CD14-positive monocyte (primary cell): ENCODE results near the gene NEU1. TPM values are rescaled to one million over a fixed set of nuclear protein-coding genes. Genes with fewer than 3 reads are reported as not detected.

ENCODE experiments used
- DNase-seq, 3 donors: peaks; one replicate each; pipeline ENCODE4 v3.0.0-alpha.2; 2011 to 2022
- H2AFZ ChIP-seq: 2 replicates; pipeline ENCODE4 v1.6.0; 2012; ENCODE audit warnings: mild to moderate bottlenecking, low read depth, low read length, inconsistent platforms; ENCODE audit not compliant: insufficient read depth, poor library complexity, severe bottlenecking
- H3K27ac ChIP-seq, 2 donors: 1 replicate in 1 of 2; 2 replicates in 1 of 2; pipeline ENCODE4 v1.5.1; 2012 to 2013; ENCODE audit warnings: low read length in 2 of 2, control low read depth in 1 of 2, inconsistent platforms in 1 of 2, low read depth in 1 of 2, mild to moderate bottlenecking in 1 of 2
- H3K27me3 ChIP-seq, 2 donors: one replicate each; pipeline versions ENCODE4 v1.6.0 to v1.6.1; 2011 to 2013; ENCODE audit warnings: low read length in 2 of 2; ENCODE audit not compliant: control insufficient read depth in 2 of 2, insufficient read depth in 2 of 2
- H3K36me3 ChIP-seq, 2 donors: replicated peaks in 1 of 2; 1 replicate in 1 of 2; 2 replicates in 1 of 2; pipeline versions ENCODE4 v1.5.1 to v1.6.1; 2012 to 2013; ENCODE audit warnings: low read length in 2 of 2, control low read depth in 1 of 2, inconsistent platforms in 1 of 2, mild to moderate bottlenecking in 1 of 2; ENCODE audit not compliant: insufficient read depth in 2 of 2, control insufficient read depth in 1 of 2
- H3K4me1 ChIP-seq, 2 donors: 1 replicate in 1 of 2; 2 replicates in 1 of 2; pipeline versions ENCODE4 v1.5.1 to v1.6.1; 2012 to 2013; ENCODE audit warnings: low read length in 2 of 2, control low read depth in 1 of 2, inconsistent platforms in 1 of 2, mild to moderate bottlenecking in 1 of 2, moderate library complexity in 1 of 2; ENCODE audit not compliant: insufficient read depth in 2 of 2, control insufficient read depth in 1 of 2
- H3K4me2 ChIP-seq: replicated peaks from 2 replicates; pipeline ENCODE3; 2012; ENCODE audit warnings: low read length, moderate library complexity, mild to moderate bottlenecking; ENCODE audit not compliant: poor library complexity, severe bottlenecking; ENCODE audit errors: extremely low read depth
- H3K4me3 ChIP-seq, 3 experiments: fragments of 200-600 bp in 1 of 3; sonication (generic) in 1 of 3; replicated peaks in 1 of 3; 1 replicate in 2 of 3; 2 replicates in 1 of 3; pipeline ENCODE4 v1.5.1; 2011 to 2013; ENCODE audit warnings: low read length in 3 of 3, mild to moderate bottlenecking in 3 of 3, control low read depth in 2 of 3, low read depth in 2 of 3, inconsistent platforms in 1 of 3, moderate library complexity in 1 of 3
- H3K79me2 ChIP-seq: 2 replicates; pipeline ENCODE4 v1.6.0; 2012; ENCODE audit warnings: mild to moderate bottlenecking, control low read depth, inconsistent platforms, low read length, moderate library complexity; ENCODE audit not compliant: insufficient read depth
- H3K9ac ChIP-seq: 2 replicates; pipeline ENCODE4 v1.6.0; 2017; ENCODE audit warnings: low read length, mild to moderate bottlenecking; ENCODE audit not compliant: insufficient read depth, poor library complexity, severe bottlenecking
- H3K9me3 ChIP-seq, 2 donors: replicated peaks in 1 of 2; 1 replicate in 1 of 2; 2 replicates in 1 of 2; pipeline versions ENCODE4 v1.5.1 to v1.6.1; 2012 to 2013; ENCODE audit warnings: low read length in 2 of 2, control low read depth in 1 of 2; ENCODE audit not compliant: control insufficient read depth in 1 of 2, insufficient read depth in 1 of 2
- H4K20me1 ChIP-seq: 2 replicates; pipeline ENCODE4 v1.6.0; 2012; ENCODE audit warnings: mild to moderate bottlenecking, low read length, control low read depth, moderate library complexity; ENCODE audit not compliant: insufficient read depth
- H3K27ac Mint-ChIP-seq, 7 donors: one replicate each; pipeline ENCODE4 v1.8.0; 2020; ENCODE audit warnings: mild to moderate bottlenecking in 7 of 7, mixed read lengths in 7 of 7, moderate library complexity in 6 of 7, inconsistent platforms in 2 of 7
- H3K27me3 Mint-ChIP-seq, 3 donors: one replicate each; pipeline ENCODE4 v1.8.0; 2021 to 2022; ENCODE audit warnings: low read depth in 3 of 3, mild to moderate bottlenecking in 3 of 3, mixed read lengths in 3 of 3, moderate library complexity in 3 of 3, inconsistent platforms in 1 of 3
- H3K36me3 Mint-ChIP-seq, 2 donors: one replicate each; pipeline ENCODE4 v1.8.0; 2020; ENCODE audit warnings: mixed read lengths in 2 of 2, inconsistent platforms in 1 of 2, mild to moderate bottlenecking in 1 of 2
- H3K4me1 Mint-ChIP-seq: one replicate; pipeline ENCODE4 v1.8.0; 2020; ENCODE audit warnings: mild to moderate bottlenecking, mixed read lengths
- H3K4me3 Mint-ChIP-seq, 2 donors: one replicate each; pipeline ENCODE4 v1.8.0; 2020; ENCODE audit warnings: mild to moderate bottlenecking in 2 of 2, mixed read lengths in 2 of 2, moderate library complexity in 1 of 2
- H3K9me3 Mint-ChIP-seq, 7 donors: one replicate each; pipeline ENCODE4 v1.8.0; 2020 to 2022; ENCODE audit warnings: mixed read lengths in 7 of 7, mild to moderate bottlenecking in 6 of 7, moderate library complexity in 6 of 7, inconsistent platforms in 2 of 7
- WGBS: methylation state at CpG from one replicate; pipeline ENCODE4 v1.1.5; 2013; ENCODE audit warnings: missing lambda C conversion rate; ENCODE audit not compliant: insufficient coverage; 5-methylcytosine and 5-hydroxymethylcytosine counted together
- intact Hi-C, 2 donors: fragments of 100-400 bp; cut with micrococcal nuclease; formaldehyde crosslinking; loops; one replicate each; pipeline versions ENCODE4 v1.15.0 to v1.15.1; 2023
- polyA minus RNA-seq: library from RNA; depleted of rRNA, polyadenylated mRNA; stranded (reverse); fragments of >200 nt; gene quantifications from 2 replicates; pipeline ENCODE4 v1.2.3, GENCODE V29; 2012
- polyA plus RNA-seq, 3 donors: library from polyadenylated mRNA; depleted of rRNA in 1 of 3; unstranded in 2 of 3; stranded (reverse) in 1 of 3; fragments of 300-500 nt in 2 of 3; fragments of >200 nt in 1 of 3; fragmentation: Illumina TruSeq in 2 of 3; gene quantifications; 1 replicate in 2 of 3; 2 replicates in 1 of 3; pipeline ENCODE4 v1.2.3, GENCODE V29; 2012 to 2021
- total RNA-seq, 12 experiments: library from RNA in 1 of 12; stranded (reverse) in 1 of 12; fragments of 120-200 nt in 1 of 12; gene quantifications; one replicate each; pipeline ENCODE4 v1.2.4 and lab custom pipeline; 2013 to 2026; ENCODE audit warnings: mixed read lengths in 6 of 12, inconsistent platforms in 1 of 12
- TF ChIP-seq, protein P1 (sequence below): fragments of 200-600 bp; IDR thresholded peaks from one replicate; pipeline ENCODE4 v1.8.0; 2022; ENCODE audit warnings: antibody characterized with exemption, mild to moderate bottlenecking

NEU1 gene
- total RNA-seq (2013), result 65.2 TPM
- polyA plus RNA-seq (10 to 100 TPM; 70.2 to 89.5 (median 81.8) TPM), polyA minus RNA-seq (42.9 and 60.6 TPM in 2 replicates), total RNA-seq (lab: John Stamatoyannopoulos, UW) (57.2 to 258 (median 123) reads per million in 11 experiments)

- H3K27me3 ChIP-seq, result no peaks in the 10 kb centered on the region
- DNase-seq, result peak; percentile 100
- H3K9me3 Mint-ChIP-seq, result peaks cover 0 to 2% (median 0%) of the 10 kb centered on the region in 7 donors
- H3K27me3 Mint-ChIP-seq, result peaks cover 0 to 2% (median 2%) of the 10 kb centered on the region in 3 donors
- peak within 1 kb of the TSS; percentile 94 to 98 for H3K4me3 Mint-ChIP-seq
- H3K4me3 ChIP-seq, result peak within 1 kb of the TSS; percentile 69 to 97 (median 85)
- peak within 1 kb of the TSS; percentile 84 for H3K4me2 ChIP-seq
- TF ChIP-seq, protein P1, sequence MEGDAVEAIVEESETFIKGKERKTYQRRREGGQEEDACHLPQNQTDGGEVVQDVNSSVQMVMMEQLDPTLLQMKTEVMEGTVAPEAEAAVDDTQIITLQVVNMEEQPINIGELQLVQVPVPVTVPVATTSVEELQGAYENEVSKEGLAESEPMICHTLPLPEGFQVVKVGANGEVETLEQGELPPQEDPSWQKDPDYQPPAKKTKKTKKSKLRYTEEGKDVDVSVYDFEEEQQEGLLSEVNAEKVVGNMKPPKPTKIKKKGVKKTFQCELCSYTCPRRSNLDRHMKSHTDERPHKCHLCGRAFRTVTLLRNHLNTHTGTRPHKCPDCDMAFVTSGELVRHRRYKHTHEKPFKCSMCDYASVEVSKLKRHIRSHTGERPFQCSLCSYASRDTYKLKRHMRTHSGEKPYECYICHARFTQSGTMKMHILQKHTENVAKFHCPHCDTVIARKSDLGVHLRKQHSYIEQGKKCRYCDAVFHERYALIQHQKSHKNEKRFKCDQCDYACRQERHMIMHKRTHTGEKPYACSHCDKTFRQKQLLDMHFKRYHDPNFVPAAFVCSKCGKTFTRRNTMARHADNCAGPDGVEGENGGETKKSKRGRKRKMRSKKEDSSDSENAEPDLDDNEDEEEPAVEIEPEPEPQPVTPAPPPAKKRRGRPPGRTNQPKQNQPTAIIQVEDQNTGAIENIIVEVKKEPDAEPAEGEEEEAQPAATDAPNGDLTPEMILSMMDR, result no peak
- H3K9ac ChIP-seq, result peak within 1 kb of the TSS; percentile 83
- peak within 1 kb of the TSS; percentile 93 to 98 (median 96) for H3K27ac Mint-ChIP-seq
- no peaks in the 10 kb centered on the region for H3K9me3 ChIP-seq
- intact Hi-C loops, result loop anchor here (2.0 to 10.0 kb wide), 3 partner anchors 26 to 318 kb away; partner anchors contain the start of genes ATP6V1G2 (in 1 of the 2), DDX39B (in 1 of the 2), EHMT2 (in 1 of the 2) and NFKBIL1 (in 1 of the 2)
- peak within 1 kb of the TSS; percentile 83 for H2AFZ ChIP-seq
- peaks cover 23% of the 10 kb centered on the region for H3K4me1 Mint-ChIP-seq
- peaks cover 30 to 37% of the 10 kb centered on the region in 2 donors for H3K36me3 ChIP-seq
- WGBS, result under 1% methylated on average over 55 of the region's 64 CpGs
- peaks cover 27 to 39% of the 10 kb centered on the region in 2 donors for H3K36me3 Mint-ChIP-seq
- peak within 1 kb of the TSS; percentile 72 to 89 for H3K27ac ChIP-seq
- peaks cover 22 to 28% of the 10 kb centered on the region in 2 donors for H3K4me1 ChIP-seq
- peaks cover 16% of the 10 kb centered on the region for H3K79me2 ChIP-seq
- peaks cover 6% of the 10 kb centered on the region for H4K20me1 ChIP-seq
Observed at GRCh38 chr6:31862344-31863235, at the start of gene NEU1. Gene NEU1, minus strand, starts transcription at chr6:31862821. Its CDS starts 45 bp downstream, at chr6:31862776.

DNA sequence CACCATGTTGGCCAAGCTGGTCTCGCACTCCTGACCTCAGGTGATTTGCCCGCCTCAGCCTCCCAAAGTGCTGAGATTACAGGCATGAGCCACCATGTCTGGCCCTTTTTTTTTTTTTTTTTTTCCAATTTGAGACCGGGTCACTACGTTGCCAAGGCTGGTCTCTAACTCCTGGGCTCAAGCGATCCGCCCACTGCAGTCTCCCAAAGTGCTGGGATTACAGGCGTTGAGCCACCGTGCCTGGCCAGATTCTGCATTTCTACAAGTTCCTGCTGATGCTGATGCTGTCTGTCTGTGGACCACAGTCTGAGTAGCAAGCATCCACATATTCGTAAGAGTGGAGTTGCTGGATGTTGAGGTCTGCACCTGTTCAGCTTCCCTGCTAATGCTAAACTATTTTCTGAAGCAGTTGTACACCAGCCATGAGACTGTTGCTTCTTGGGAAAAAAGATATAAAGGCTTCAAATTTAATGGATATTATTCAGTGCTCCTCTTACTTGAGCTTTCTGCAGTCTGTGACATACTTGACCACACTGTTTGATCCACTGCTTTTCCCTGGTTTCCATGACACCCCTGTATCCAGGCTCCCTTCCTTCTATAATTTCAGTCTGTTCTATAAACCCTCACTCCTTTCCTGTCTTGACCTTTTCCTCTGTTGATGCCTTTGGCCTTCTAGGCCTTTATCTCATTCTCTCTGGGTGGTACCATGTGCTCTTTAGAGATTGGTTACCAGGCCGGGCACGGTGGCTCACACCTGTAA is 49.4 kb upstream of the NEU1 start:
- H3K27me3 ChIP-seq, result no peaks in the 10 kb centered on the region
- WGBS, result 90% methylated on average over 11 of the region's 11 CpGs

More for the DNA sequence above, 49.4 kb upstream of the NEU1 start:
- Mint-ChIP-seq H3K4me1 (peaks cover 13% of the 10 kb centered on the region), H3K27ac (peak overlapping the region in 3 of 7 donors; percentile 19 to 63 (median 32)), H3K36me3 (no peaks in the 10 kb centered on the region), H3K4me3 (no peak overlapping the region), H3K9me3 (no peaks in the 10 kb centered on the region), H3K27me3 (peaks cover 0 to 8% (median 4%) of the 10 kb centered on the region in 3 donors)
- DNase-seq, result no peak
- H4K20me1 ChIP-seq, result no peaks in the 10 kb centered on the region
- H3K79me2 ChIP-seq, result no peaks in the 10 kb centered on the region
- no peak overlapping the region for H3K27ac ChIP-seq
- H3K4me3 ChIP-seq, result no peak overlapping the region
- intact Hi-C loops, result no loop called here
- no peak overlapping the region for H3K9ac ChIP-seq
- no peak overlapping the region for H3K4me2 ChIP-seq
- TF ChIP-seq, protein P1, result no peak
- H3K4me1 ChIP-seq, result peaks cover 6% of the 10 kb centered on the region in 2 donors
- H3K9me3 ChIP-seq, result no peaks in the 10 kb centered on the region
- H3K36me3 ChIP-seq, result no peaks in the 10 kb centered on the region
- H2AFZ ChIP-seq, result no peak overlapping the region
